Measurements from ENCODE around the gene NPM1. TPM values are rescaled to one million over a fixed set of nuclear protein-coding genes. Genes with fewer than 3 reads are reported as not detected.
"Not testable (repeated sequence)": the region's sequence is repeated elsewhere in the genome, so short reads cannot be mapped to it uniquely, and the experiment has no call there.

Gene NPM1
- total RNA-seq, 4 donors from 2014 or later, result 388 to 648 (median 553) TPM

DNA sequence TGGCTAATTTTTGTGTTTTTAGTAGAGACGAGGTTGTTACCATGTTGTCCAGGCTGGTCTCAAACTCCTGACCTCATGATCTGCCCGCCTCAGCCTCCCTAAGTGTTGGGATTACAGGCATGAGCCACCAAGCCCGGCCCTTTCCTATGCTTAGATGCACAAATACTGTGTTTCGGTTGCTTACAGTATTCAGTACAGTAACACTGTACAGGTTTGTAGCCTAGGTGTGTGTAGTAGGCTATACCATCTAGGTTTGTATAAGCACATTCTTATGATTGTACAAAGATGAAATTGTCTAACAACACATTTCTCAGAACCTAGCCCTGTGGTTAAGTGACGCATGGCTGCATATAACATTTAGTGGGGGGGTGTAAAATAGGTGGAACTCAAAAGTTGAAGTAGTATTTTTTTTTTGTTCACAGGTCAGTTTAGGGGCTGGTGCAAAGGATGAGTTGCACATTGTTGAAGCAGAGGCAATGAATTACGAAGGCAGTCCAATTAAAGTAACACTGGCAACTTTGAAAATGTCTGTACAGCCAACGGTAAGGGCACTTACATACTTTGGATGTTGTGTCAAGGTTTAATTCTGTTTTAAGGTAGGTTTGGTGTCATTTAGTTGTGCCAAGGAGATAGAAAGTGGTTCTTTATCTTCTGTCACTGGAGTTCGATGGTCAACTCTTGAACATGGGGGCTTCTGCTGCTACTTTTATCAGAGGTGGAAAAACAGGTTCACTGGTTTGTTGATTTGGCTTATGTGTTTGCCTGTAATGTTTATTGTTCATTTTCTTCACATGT, 3.4 kb downstream of the NPM1 start:
- Histone ChIP-seq H3K27ac (replicated peaks in 1 of 4) (no peak overlapping the region), H3K9me3 (no peaks in the 10 kb centered on the region), H3K36me3 (peaks cover 23 to 55% (median 44%) of the 10 kb centered on the region in 4 donors), H3K4me1 (peaks cover 38 to 48% (median 46%) of the 10 kb centered on the region in 4 donors), H3K4me3 (no peak overlapping the region), H3K27me3 (no peaks in the 10 kb centered on the region)
- no peak for DNase-seq (ENCODE audit: extremely low spot score)
- intact Hi-C loops (cut with DNase I), result no loop called here
- 71% methylated on average over 8 of the region's 8 CpGs for WGBS
- no peak for TF ChIP-seq POLR2AphosphoS5 (IDR thresholded peaks at IDR 0.05)

DNA sequence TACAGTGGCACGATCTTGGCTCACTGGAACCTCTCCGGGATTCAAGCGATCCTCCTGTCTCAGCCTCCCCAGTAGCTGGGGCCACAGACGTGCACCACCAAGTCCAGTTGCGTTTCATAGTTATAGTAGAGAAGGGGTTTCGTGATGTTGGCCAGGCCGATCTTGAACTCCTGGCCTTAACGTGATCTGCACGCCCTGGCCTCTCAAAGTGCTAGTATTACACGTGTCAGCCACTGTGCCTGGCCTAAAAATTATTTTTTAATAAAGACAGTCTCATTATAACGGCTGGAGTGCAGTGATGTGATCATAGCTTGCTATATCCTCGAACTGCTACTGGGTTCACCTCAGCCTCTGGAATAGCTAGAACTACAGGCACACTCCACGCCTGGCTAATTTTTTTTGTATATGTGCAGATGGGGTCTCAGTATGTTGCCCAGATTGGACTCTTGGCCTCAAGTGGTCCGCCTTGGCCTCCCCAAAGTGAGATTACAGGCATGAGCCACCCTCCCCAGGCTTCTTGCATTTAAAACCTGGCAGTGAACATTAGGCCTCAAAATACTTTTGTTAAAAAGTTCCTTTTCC, 4.4 kb downstream of the NPM1 start:
- intact Hi-C loops (cut with DNase I), result no loop called here
- no peak overlapping the region for H3K4me3 ChIP-seq
- peaks cover 35 to 52% (median 42%) of the 10 kb centered on the region in 4 donors for H3K4me1 ChIP-seq
- H3K36me3 ChIP-seq, result peaks cover 33 to 65% (median 54%) of the 10 kb centered on the region in 4 donors
- no peak for DNase-seq (ENCODE audit: extremely low spot score)
- no peak overlapping the region for H3K27ac ChIP-seq (replicated peaks in 1 of 4)
- 83% methylated on average over 14 of the region's 14 CpGs for WGBS
- no peaks in the 10 kb centered on the region for H3K27me3 ChIP-seq
- TF ChIP-seq POLR2AphosphoS5 (IDR thresholded peaks at IDR 0.05), result no peak
- TF ChIP-seq, protein P1, sequence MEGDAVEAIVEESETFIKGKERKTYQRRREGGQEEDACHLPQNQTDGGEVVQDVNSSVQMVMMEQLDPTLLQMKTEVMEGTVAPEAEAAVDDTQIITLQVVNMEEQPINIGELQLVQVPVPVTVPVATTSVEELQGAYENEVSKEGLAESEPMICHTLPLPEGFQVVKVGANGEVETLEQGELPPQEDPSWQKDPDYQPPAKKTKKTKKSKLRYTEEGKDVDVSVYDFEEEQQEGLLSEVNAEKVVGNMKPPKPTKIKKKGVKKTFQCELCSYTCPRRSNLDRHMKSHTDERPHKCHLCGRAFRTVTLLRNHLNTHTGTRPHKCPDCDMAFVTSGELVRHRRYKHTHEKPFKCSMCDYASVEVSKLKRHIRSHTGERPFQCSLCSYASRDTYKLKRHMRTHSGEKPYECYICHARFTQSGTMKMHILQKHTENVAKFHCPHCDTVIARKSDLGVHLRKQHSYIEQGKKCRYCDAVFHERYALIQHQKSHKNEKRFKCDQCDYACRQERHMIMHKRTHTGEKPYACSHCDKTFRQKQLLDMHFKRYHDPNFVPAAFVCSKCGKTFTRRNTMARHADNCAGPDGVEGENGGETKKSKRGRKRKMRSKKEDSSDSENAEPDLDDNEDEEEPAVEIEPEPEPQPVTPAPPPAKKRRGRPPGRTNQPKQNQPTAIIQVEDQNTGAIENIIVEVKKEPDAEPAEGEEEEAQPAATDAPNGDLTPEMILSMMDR (IDR thresholded peaks at IDR 0.05), result no peak
- H3K9me3 ChIP-seq, result no peaks in the 10 kb centered on the region

- Histone ChIP-seq H3K27me3 (no peaks in the 10 kb centered on the region), H3K36me3 (peaks cover 36 to 71% (median 59%) of the 10 kb centered on the region in 4 donors), H3K27ac (replicated peaks in 1 of 4) (no peak overlapping the region), H3K4me3 (no peak overlapping the region), H3K4me1 (peaks cover 35 to 54% (median 45%) of the 10 kb centered on the region in 4 donors), H3K9me3 (no peaks in the 10 kb centered on the region)
- TF ChIP-seq EP300 (IDR thresholded peaks at IDR 0.05), result no peak
- TF ChIP-seq POLR2A (IDR thresholded peaks at IDR 0.05; ENCODE audit: low read depth), result no peak
- no peak for TF ChIP-seq POLR2AphosphoS5 (IDR thresholded peaks at IDR 0.05)
- TF ChIP-seq, protein P1 (IDR thresholded peaks at IDR 0.05), result no peak
- no peak for DNase-seq (ENCODE audit: extremely low spot score)
- WGBS, result 92% methylated on average over 4 of the region's 4 CpGs
- intact Hi-C loops (cut with DNase I), result no loop called here
These were observed 5.0 kb downstream of the NPM1 start for GRCh38 chr5:171392585-171393159.

DNA sequence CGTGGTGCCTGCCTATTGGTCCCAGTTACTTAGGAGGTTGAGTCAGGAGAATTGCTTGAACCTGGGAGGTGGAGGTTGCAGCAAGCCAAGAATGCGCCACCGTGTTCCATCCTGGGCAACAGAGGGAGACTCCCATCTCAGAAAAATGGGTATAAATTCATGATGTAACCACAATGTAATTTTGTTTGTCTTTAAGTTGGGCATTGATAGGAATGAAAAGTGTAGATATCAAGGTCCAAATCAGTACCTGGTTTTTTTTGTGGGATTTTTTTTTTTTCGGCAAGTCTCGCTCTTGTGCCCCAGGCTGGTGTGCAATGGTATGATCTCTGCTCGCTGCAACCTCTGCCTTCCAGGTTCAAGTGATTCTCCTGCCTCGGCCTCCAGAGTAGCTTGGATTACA, 7.4 kb downstream of the NPM1 start:
- Histone ChIP-seq H3K4me3 (no peak overlapping the region), H3K4me1 (peaks cover 29 to 61% (median 43%) of the 10 kb centered on the region in 4 donors), H3K36me3 (peaks cover 36 to 95% (median 72%) of the 10 kb centered on the region in 4 donors), H3K27me3 (no peaks in the 10 kb centered on the region), H3K9me3 (no peaks in the 10 kb centered on the region), H3K27ac (replicated peaks in 1 of 4) (no peak overlapping the region)
- no peak for DNase-seq (ENCODE audit: extremely low spot score)
- intact Hi-C loops (cut with DNase I), result no loop called here
- TF ChIP-seq POLR2A (IDR thresholded peaks at IDR 0.05; ENCODE audit: low read depth) (no peak), POLR2AphosphoS5 (IDR thresholded peaks at IDR 0.05) (no peak), EP300 (IDR thresholded peaks at IDR 0.05) (no peak)
- TF ChIP-seq, protein P1 (IDR thresholded peaks at IDR 0.05), result no peak
- WGBS, result 92% methylated on average over 7 of the region's 7 CpGs

- H3K9me3 ChIP-seq; H3K27ac ChIP-seq (replicated peaks in 1 of 4); DNase-seq (ENCODE audit: extremely low spot score); H3K4me3 ChIP-seq; intact Hi-C loops (cut with DNase I); H3K27me3 ChIP-seq: not testable (repeated sequence)
- peaks cover 14 to 45% (median 30%) of the 10 kb centered on the region in 4 donors for H3K4me1 ChIP-seq
- 83% methylated on average over 11 of the region's 11 CpGs for WGBS
- peaks cover 49 to 100% (median 84%) of the 10 kb centered on the region in 4 donors for H3K36me3 ChIP-seq
These were observed 8.9 kb downstream of the NPM1 start for GRCh38 chr5:171396583-171396982.
